GM12801 (cell line): ENCODE results near the gene SORBS1.

Source experiments
- CTCF ChIP-seq: IDR thresholded peaks from one replicate; pipeline ENCODE4 v1.5.1; 2011; ENCODE audit warnings: control low read depth; ENCODE audit not compliant: insufficient read length; ENCODE audit errors: extremely low read depth

SORBS1 gene

GRCh38 chr10:95355301-95355700 lies 205.9 kb downstream of the SORBS1 start:
- TF ChIP-seq CTCF, result no peak

DNA sequence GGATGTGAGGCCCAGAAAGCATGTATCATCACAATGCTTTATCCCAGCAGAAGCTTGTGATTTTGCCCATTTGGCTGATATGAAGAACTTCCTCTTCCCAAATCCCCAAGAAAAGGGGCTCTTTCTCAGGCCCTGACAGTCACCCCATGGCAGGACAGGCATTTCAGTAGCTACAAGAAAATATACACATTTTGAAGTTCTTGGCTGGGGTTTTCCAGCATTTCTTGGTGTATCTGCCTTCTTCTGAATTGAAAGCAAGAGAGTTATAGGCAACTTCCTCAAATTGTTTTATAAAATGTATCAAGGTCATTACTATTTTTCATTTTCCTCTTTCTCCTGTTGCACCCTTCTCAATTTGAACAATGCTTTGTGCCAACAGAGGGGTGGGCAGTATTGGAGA lies 207.1 kb downstream of the SORBS1 start:
- TF ChIP-seq CTCF, result no peak

DNA sequence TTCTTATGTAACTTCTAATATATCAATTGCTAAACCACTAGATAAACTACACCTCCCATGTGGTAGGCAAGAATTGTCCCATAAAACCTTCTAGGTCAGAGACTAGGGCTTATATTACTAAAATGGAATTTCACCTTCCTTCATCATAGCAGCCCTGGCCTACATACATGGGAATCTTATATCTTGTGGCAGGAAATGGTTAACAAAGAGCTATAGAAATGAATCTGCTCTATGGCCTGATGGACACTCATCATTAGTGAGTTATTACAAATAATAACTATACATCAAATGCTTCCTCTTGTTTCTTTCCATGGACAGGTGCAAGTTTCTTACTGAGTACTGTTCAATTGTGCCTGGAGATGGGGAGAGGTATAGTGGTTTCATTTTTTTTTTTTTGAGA lies 208.0 kb downstream of the SORBS1 start:
- no peak for TF ChIP-seq CTCF

DNA sequence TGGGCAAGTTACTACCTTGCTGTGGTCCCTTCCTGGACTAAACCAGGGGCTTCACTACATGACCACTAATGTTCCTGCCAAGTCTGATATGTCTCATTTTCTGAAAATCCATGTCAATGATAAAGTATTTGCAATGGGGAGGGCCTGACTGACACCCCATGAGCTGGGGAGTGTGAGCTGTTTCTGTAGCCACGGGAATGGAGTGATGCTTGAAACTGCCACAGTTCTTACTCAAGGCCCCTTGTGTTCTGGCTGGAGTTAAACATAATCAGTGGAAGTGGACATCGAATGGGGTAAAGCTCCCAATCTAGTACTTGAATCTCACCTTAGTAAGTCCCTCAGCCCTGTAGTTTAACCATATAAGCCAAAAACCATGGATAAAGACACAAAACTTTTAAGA lies 208.5 kb downstream of the SORBS1 start:
- no peak for TF ChIP-seq CTCF

DNA sequence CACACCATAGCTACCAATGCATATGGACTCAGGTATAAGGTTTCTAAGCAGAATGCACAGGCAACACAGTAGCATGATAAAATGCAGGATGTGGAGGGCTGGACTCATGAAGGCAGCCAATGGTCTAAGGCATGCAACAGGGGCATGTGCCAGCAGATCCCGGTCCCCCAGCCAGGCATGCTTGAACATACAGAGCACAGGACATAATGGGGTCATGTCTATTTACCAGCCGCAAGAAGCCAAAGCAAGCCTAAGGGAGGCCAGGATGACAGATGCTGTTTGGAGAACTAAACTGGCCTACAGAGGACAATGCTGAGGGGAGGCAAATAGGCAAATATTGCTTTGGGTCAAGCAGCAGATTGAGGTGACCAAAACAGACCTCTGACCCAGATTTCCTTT lies 210.3 kb downstream of the SORBS1 start:
- TF ChIP-seq CTCF, result no peak

- no peak for TF ChIP-seq CTCF
Measured at GRCh38 chr10:95350219-95350829, 210.8 kb downstream of the SORBS1 start.

DNA sequence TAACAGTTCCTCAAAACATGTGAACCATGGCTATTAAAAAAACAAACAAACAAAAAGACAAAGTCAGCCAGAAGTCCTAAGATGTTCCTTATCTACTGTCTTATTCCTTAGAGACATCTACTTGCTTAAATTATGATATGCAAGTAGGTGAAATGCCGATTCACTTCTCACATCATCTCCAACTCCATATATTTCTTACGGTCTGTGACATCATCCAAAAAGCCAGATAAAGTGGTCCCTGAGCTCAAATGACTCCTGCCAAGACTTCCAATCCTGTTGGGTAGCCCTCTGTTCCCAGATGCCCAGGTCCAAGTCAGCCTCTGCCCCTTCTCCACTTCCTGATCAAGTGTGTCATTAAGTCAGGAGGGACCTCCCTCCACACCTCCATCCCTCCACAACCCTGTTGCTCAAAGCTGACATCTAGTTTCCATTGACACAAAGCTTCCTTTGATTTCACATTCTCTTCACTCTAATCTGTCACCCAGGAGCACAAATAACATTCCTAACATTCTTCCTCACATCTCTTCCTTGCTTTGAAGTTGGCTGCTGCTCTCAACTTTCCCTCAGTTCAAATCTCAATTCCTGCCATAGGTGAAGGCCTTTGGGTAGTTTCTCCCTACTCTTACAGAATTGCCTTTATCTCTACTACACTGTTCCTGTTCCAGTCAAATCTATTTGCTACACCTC lies 214.3 kb downstream of the SORBS1 start:
- TF ChIP-seq CTCF, result no peak
